Measurements from ENCODE around the gene TBK1. TPM values are rescaled to one million over a fixed set of nuclear protein-coding genes. Genes with fewer than 3 reads are reported as not detected.

The TBK1 gene
- total RNA-seq, 1 experiment from 2014 or later, result 23.6 TPM

- no peaks in the 10 kb centered on the region for H3K27me3 ChIP-seq (ENCODE audit: insufficient read depth, low read length)
- no peak overlapping the region for H2BK15ac ChIP-seq (ENCODE audit: low read depth, low read length)
- no peaks in the 10 kb centered on the region; a peak in 1 of 5 replicates for H3K9me3 Mint-ChIP-seq
- H2BK120ac ChIP-seq (ENCODE audit: low read depth, low read length, poor library complexity, severe bottlenecking), result no peak overlapping the region
- H3K14ac ChIP-seq (ENCODE audit: insufficient read depth, low read length), result no peak overlapping the region
- no peak overlapping the region for H2BK12ac ChIP-seq (ENCODE audit: insufficient read length, low read depth, low read length)
- H3K4me3 Mint-ChIP-seq, result no peak overlapping the region
- H3K27ac ChIP-seq (ENCODE audit: insufficient read length, low read depth, low read length), result no peak overlapping the region
- no peak for DNase-seq
- no peaks in the 10 kb centered on the region; the same call in none of the 2 replicates for H3K27me3 Mint-ChIP-seq (ENCODE audit: low read depth)
- H4K91ac ChIP-seq (ENCODE audit: insufficient read length, low read depth, low read length), result no peak overlapping the region
- no peak overlapping the region for H2AFZ ChIP-seq (ENCODE audit: low read length)
- H3K9ac ChIP-seq (ENCODE audit: extremely low read depth, insufficient read length, low read length), result no peak overlapping the region
- H3K27ac Mint-ChIP-seq, result peak overlapping the region in 1 of 3 experiments; percentile 65; a peak in 1 of 7 replicates
- TF ChIP-seq, protein P1, sequence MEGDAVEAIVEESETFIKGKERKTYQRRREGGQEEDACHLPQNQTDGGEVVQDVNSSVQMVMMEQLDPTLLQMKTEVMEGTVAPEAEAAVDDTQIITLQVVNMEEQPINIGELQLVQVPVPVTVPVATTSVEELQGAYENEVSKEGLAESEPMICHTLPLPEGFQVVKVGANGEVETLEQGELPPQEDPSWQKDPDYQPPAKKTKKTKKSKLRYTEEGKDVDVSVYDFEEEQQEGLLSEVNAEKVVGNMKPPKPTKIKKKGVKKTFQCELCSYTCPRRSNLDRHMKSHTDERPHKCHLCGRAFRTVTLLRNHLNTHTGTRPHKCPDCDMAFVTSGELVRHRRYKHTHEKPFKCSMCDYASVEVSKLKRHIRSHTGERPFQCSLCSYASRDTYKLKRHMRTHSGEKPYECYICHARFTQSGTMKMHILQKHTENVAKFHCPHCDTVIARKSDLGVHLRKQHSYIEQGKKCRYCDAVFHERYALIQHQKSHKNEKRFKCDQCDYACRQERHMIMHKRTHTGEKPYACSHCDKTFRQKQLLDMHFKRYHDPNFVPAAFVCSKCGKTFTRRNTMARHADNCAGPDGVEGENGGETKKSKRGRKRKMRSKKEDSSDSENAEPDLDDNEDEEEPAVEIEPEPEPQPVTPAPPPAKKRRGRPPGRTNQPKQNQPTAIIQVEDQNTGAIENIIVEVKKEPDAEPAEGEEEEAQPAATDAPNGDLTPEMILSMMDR (conservative IDR thresholded peaks at IDR 0.05), result no peak
- H2AK5ac ChIP-seq (ENCODE audit: insufficient read length, low read length), result no peak overlapping the region
- no peaks in the 10 kb centered on the region for H3K9me3 ChIP-seq (ENCODE audit: control insufficient read depth, low read depth, low read length)
- no CpG with 5 or more reads among the region's 11 CpGs for WGBS (ENCODE audit: extremely low coverage, insufficient read length, low lambda C conversion rate)
- no peaks in the 10 kb centered on the region for H3K79me1 ChIP-seq (ENCODE audit: insufficient read depth, low read depth, low read length, poor library complexity, severe bottlenecking)
- H4K8ac ChIP-seq (replicated peaks; ENCODE audit: insufficient read length, low read depth, low read length), result no peak overlapping the region
- no peaks in the 10 kb centered on the region for H4K20me1 ChIP-seq (ENCODE audit: control insufficient read depth, insufficient read depth, insufficient read length)
- H2BK5ac ChIP-seq (ENCODE audit: insufficient read length, low read length), result no peak overlapping the region
- no peaks in the 10 kb centered on the region for H3K23me2 ChIP-seq (ENCODE audit: insufficient read length, low read depth, low read length, poor library complexity, severe bottlenecking)
- H4K5ac ChIP-seq (ENCODE audit: insufficient read length, low read depth, low read length), result no peak overlapping the region
- H3K4ac ChIP-seq (ENCODE audit: low read depth, low read length), result no peak overlapping the region
- no peak overlapping the region for H3K4me2 ChIP-seq (ENCODE audit: insufficient read depth, insufficient read length, low read length)
- no peak overlapping the region for H3K23ac ChIP-seq (ENCODE audit: insufficient read length, low read depth, low read length)
- H3T11ph ChIP-seq (ENCODE audit: low read length), result no peak overlapping the region
- no peak overlapping the region for H2BK20ac ChIP-seq (ENCODE audit: low read depth, low read length, poor library complexity, severe bottlenecking)
- no peak overlapping the region for H3K56ac ChIP-seq (ENCODE audit: insufficient read length, low read depth, low read length)
- no peaks in the 10 kb centered on the region for H3K4me1 ChIP-seq (ENCODE audit: insufficient read depth, low read length)
- H3K36me3 Mint-ChIP-seq (ENCODE audit: insufficient read depth in 1 of 3, low read depth in 3 of 3), result no peaks in the 10 kb centered on the region
- no peaks in the 10 kb centered on the region for H3K79me2 ChIP-seq (ENCODE audit: insufficient read depth, low read length)
- H3K4me1 Mint-ChIP-seq, result peaks cover 7 to 11% of the 10 kb centered on the region in 2 experiments
- no peak overlapping the region for H3K18ac ChIP-seq (ENCODE audit: insufficient read length, low read depth, low read length)
Observed at GRCh38 chr12:64532734-64533351, 80.9 kb downstream of the TBK1 start.
